ENCODE results near the gene CALML5.

GRCh38 chr10:5492322-5492855, 7.0 kb downstream of the CALML5 start:
- TF ChIP-seq CTCF (IDR thresholded peaks at IDR 0.05) (no peak), EP300 (IDR thresholded peaks at IDR 0.05) (no peak), POLR2A (IDR thresholded peaks at IDR 0.05) (no peak)
